ENCODE results near the gene SLC4A7. TPM values are rescaled to one million over a fixed set of nuclear protein-coding genes. Genes with fewer than 3 reads are reported as not detected.
A peak's percentile ranks its signal among the peaks of the same experiment; 100 is the strongest.

The SLC4A7 gene
- total and polyA plus RNA-seq, 9 of the 15 experiments (the other 6 are each of a cell fraction or from before 2014, with no cell fraction given): 1.7 to 13.6 (median 8.0) TPM

DNA sequence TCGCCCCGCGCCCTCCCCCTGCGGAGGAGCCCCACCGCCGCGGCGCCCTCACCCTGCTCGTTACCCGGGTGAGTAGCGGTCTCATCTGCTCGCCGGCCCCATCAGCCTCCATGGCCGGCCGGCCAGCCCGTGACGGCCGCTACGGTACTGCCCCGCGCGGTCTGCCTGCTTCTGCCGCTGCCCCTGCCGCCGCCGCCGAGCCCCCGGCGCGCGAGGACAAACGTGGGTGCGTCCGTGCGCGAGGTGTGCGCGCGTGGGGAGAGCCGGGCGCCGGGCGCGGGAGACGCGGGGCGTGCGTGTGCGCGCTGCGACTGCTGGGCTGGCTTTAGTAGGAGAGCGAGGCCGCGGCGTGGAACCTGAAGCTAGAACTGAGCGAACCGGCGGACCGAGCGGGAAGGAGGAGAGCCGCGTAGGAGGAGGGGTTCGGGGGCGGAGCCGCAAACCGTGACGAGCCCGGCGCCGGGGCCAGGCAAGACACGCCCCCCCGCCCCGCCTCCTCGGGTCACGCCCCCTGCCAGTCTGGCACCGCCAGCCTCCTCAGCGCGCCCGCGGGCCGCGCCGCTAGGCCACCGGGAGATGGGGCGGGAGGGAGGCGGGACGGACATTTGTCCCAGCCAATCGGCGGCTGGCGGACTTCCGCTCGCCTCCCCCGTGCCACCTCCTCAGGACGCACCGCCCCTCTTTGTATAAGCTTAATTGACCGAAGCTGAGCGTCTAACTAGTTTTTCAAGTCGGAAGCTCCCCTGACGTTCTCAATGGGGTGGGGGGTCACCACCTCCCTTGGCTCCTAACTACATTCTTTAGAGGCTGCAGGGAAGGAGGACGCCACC is at the start of gene SLC4A7 (continued):
- TF ChIP-seq NR0B1 (IDR thresholded peaks at IDR 0.05; ENCODE audit: partially characterized antibody) (no peak), GABPA (tag; conservative IDR thresholded peaks at IDR 0.05; ENCODE audit: low read depth) (peak; percentile 50), ERF (CRISPR knock-in tag; IDR thresholded peaks at IDR 0.05) (no peak), CTBP1 (IDR thresholded peaks at IDR 0.05; ENCODE audit: borderline replicate concordance) (peak; percentile 49; the same call in 1 of the 2 replicates), ZNF766 (CRISPR knock-in tag; conservative IDR thresholded peaks at IDR 0.05) (no peak), LEF1 (IDR thresholded peaks at IDR 0.05) (no peak), SAFB (IDR thresholded peaks at IDR 0.05; ENCODE audit: borderline replicate concordance, low read depth, low read length) (peak; percentile 94), ZNF354B (CRISPR knock-in tag; IDR thresholded peaks at IDR 0.05) (no peak), SP2 (IDR thresholded peaks at IDR 0.05; ENCODE audit: extremely low read depth, low read depth, low read length, poor library complexity, severe bottlenecking) (peak; percentile 27), HNRNPL (IDR thresholded peaks at IDR 0.05; ENCODE audit: low read depth, low read length) (peak; percentile 81)
- TF ChIP-seq, protein P1, sequence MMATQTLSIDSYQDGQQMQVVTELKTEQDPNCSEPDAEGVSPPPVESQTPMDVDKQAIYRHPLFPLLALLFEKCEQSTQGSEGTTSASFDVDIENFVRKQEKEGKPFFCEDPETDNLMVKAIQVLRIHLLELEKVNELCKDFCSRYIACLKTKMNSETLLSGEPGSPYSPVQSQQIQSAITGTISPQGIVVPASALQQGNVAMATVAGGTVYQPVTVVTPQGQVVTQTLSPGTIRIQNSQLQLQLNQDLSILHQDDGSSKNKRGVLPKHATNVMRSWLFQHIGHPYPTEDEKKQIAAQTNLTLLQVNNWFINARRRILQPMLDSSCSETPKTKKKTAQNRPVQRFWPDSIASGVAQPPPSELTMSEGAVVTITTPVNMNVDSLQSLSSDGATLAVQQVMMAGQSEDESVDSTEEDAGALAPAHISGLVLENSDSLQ (IDR thresholded peaks at IDR 0.05): peak; percentile 94
